AG09319 (cell line): ENCODE measurements around the gene LDB3.

Experiments
- DNase-seq: peaks from one replicate; pipeline ENCODE4 v3.0.0-alpha.2; 2010; ENCODE audit warnings: low read depth; ENCODE audit errors: extremely low read depth
- CTCF ChIP-seq: IDR thresholded peaks from 2 replicates; pipeline ENCODE4 v1.5.1; 2011; ENCODE audit warnings: low read depth, mild to moderate bottlenecking, inconsistent platforms, low read length, moderate library complexity

LDB3 gene

GRCh38 chr10:86689146-86689545 is 20.8 kb downstream of the LDB3 start:
- DNase-seq = no peak
- TF ChIP-seq CTCF = no peak

- TF ChIP-seq CTCF = no peak
- no peak for DNase-seq
These were observed 21.9 kb downstream of the LDB3 start for GRCh38 chr10:86690231-86690630.

- DNase-seq = no peak
- TF ChIP-seq CTCF = no peak
These were observed 22.4 kb downstream of the LDB3 start for GRCh38 chr10:86690657-86691084.

GRCh38 chr10:86691333-86692022 is 23.2 kb downstream of the LDB3 start:
- TF ChIP-seq CTCF = no peak
- DNase-seq = no peak

- no peak for DNase-seq
- TF ChIP-seq CTCF = no peak
These were observed 23.8 kb downstream of the LDB3 start for GRCh38 chr10:86692023-86692514.

- DNase-seq = no peak
- no peak for TF ChIP-seq CTCF
These were observed 24.4 kb downstream of the LDB3 start for GRCh38 chr10:86692664-86693063.

GRCh38 chr10:86693275-86693674 is 25.0 kb downstream of the LDB3 start:
- TF ChIP-seq CTCF = no peak

More at GRCh38 chr10:86693275-86693674, 25.0 kb downstream of the LDB3 start:
- DNase-seq = no peak
